MCF 10A (cell line): ENCODE results near the gene CHN1. TPM values are rescaled to one million over a fixed set of nuclear protein-coding genes. Genes with fewer than 3 reads are reported as not detected.

Source experiments
- BruUV-seq: library from RNA; stranded (reverse); fragments of 400-500 nt; replicated peaks from 2 replicates; lab custom pipeline; 2021; lab: Mats Ljungman, UMichigan
- CTCF ChIA-PET: fragments of 300-600 bp; sonication (Branson Sonifier 250); formaldehyde crosslinking; extraction: SDS; loops from one replicate; lab custom pipeline; 2021; ENCODE audit warnings: antibody characterized with exemption, inconsistent platforms; lab: Yijun Ruan, JAX
- POLR2A ChIA-PET: fragments of 300-600, 350-650 bp; sonication (Branson Sonifier 250); formaldehyde crosslinking; extraction: SDS; loops from one replicate; lab custom pipeline; 2020; ENCODE audit warnings: antibody characterized with exemption, inconsistent platforms; lab: Yijun Ruan, JAX
- DNase-seq: peaks from one replicate; pipeline ENCODE4 v3.0.0-alpha.2; 2018; ENCODE audit not compliant: unreplicated experiment
- H3K27ac Mint-ChIP-seq: one replicate; pipeline ENCODE4 v1.8.0; 2022; ENCODE audit warnings: mild to moderate bottlenecking, low read depth, mixed read lengths; ENCODE audit not compliant: unreplicated experiment
- H3K27me3 Mint-ChIP-seq: one replicate; pipeline ENCODE4 v1.8.0; 2022; ENCODE audit warnings: mixed read lengths; ENCODE audit not compliant: insufficient read depth, unreplicated experiment
- H3K36me3 Mint-ChIP-seq: one replicate; pipeline ENCODE4 v1.8.0; 2022; ENCODE audit warnings: mild to moderate bottlenecking, moderate library complexity, mixed read lengths; ENCODE audit not compliant: insufficient read depth, unreplicated experiment
- H3K4me1 Mint-ChIP-seq: one replicate; pipeline ENCODE4 v1.8.0; 2022; ENCODE audit warnings: mixed read lengths; ENCODE audit not compliant: insufficient read depth, unreplicated experiment
- H3K4me3 Mint-ChIP-seq: one replicate; pipeline ENCODE4 v1.8.0; 2022; ENCODE audit warnings: mild to moderate bottlenecking, moderate library complexity, mixed read lengths; ENCODE audit not compliant: unreplicated experiment
- H3K9me3 Mint-ChIP-seq: one replicate; pipeline ENCODE4 v1.8.0; 2022; ENCODE audit warnings: mixed read lengths; ENCODE audit not compliant: unreplicated experiment
- CTCF ChIP-seq: fragments of 200-600 bp; IDR thresholded peaks from one replicate; pipeline ENCODE4 v1.8.0; 2022; ENCODE audit warnings: antibody characterized with exemption, mild to moderate bottlenecking; ENCODE audit not compliant: unreplicated experiment
- intact Hi-C: fragments of 100-400 bp; cut with micrococcal nuclease; formaldehyde crosslinking; loops from 2 replicates; pipeline ENCODE4 v1.14.1; 2022
- total RNA-seq: library from RNA; stranded (reverse); gene quantifications from 2 replicates; pipeline ENCODE4 v1.2.3, GENCODE V29; 2022

The CHN1 gene
- total RNA-seq, 1 experiment from 2014 or later = 6.0 TPM

GRCh38 chr2:174781996-174782395 is 223.2 kb downstream of the CHN1 start:
- H3K4me3 Mint-ChIP-seq = no peak overlapping the region
- no peaks in the 10 kb centered on the region for H3K36me3 Mint-ChIP-seq
- no peaks in the 10 kb centered on the region for H3K27me3 Mint-ChIP-seq
- BruUV-seq = no TSS peak
- ChIA-PET CTCF (interaction anchor here (0.6 to 0.9 kb wide), 2 partner anchors 33 to 83 kb away, joined by 3 read pairs; no protein-coding TSS in a partner anchor), POLR2A (no interaction called here)
- no peaks in the 10 kb centered on the region for H3K9me3 Mint-ChIP-seq
- DNase-seq = no peak
- intact Hi-C loops = no loop called here
- peaks cover 18% of the 10 kb centered on the region for H3K4me1 Mint-ChIP-seq
- no peak overlapping the region for H3K27ac Mint-ChIP-seq
- no peak for TF ChIP-seq CTCF

DNA sequence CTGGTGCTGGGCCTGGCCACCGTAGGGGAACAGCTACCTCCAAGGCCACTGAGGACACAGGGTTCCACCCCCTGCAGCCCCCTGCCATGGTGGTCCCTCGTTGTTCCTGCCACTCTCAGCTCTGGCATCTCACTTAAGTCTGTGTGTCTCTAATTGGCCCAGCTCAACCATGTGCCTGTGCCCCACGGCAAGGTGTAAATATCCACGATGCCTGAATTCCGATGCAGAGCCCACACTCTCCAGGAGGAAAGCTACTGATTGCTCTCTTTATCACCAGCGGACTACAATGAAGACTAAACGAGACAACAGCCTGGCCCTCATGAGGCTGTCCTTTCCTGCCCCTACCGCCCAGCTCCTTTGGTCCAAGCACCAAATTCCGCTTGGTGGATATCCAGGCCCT is 223.9 kb downstream of the CHN1 start:
- POLR2A ChIA-PET = no interaction called here
- intact Hi-C loops = no loop called here
- Mint-ChIP-seq H3K27ac (no peak overlapping the region), H3K27me3 (no peaks in the 10 kb centered on the region), H3K4me1 (peaks cover 18% of the 10 kb centered on the region), H3K36me3 (no peaks in the 10 kb centered on the region), H3K4me3 (no peak overlapping the region), H3K9me3 (no peaks in the 10 kb centered on the region)
- no peak for TF ChIP-seq CTCF
- CTCF ChIA-PET = interaction anchor here (0.9 kb wide), 1 partner anchor 32 kb away, joined by 3 read pairs; no protein-coding TSS in a partner anchor
- no peak for DNase-seq
- BruUV-seq = no TSS peak

GRCh38 chr2:174780856-174781255 is 224.3 kb downstream of the CHN1 start:
- H3K4me1 Mint-ChIP-seq = peaks cover 18% of the 10 kb centered on the region
- intact Hi-C loops = no loop called here
- POLR2A ChIA-PET = no interaction called here
- no peak for DNase-seq
- H3K9me3 Mint-ChIP-seq = no peaks in the 10 kb centered on the region
- TF ChIP-seq CTCF = no peak
- H3K27me3 Mint-ChIP-seq = no peaks in the 10 kb centered on the region
- CTCF ChIA-PET = interaction anchor here (0.9 kb wide), 1 partner anchor 32 kb away, joined by 3 read pairs; no protein-coding TSS in a partner anchor
- H3K36me3 Mint-ChIP-seq = no peaks in the 10 kb centered on the region
- no peak overlapping the region for H3K27ac Mint-ChIP-seq
- H3K4me3 Mint-ChIP-seq = no peak overlapping the region
- no TSS peak for BruUV-seq

- no TSS peak for BruUV-seq
- CTCF ChIA-PET = interaction anchor here (1.5 kb wide), 1 partner anchor 205 kb away, joined by 8 read pairs; no protein-coding TSS in a partner anchor
- peaks cover 18% of the 10 kb centered on the region for H3K4me1 Mint-ChIP-seq
- intact Hi-C loops = no loop called here
- DNase-seq = no peak
- H3K9me3 Mint-ChIP-seq = no peaks in the 10 kb centered on the region
- no peak overlapping the region for H3K27ac Mint-ChIP-seq
- H3K4me3 Mint-ChIP-seq = no peak overlapping the region
- POLR2A ChIA-PET = no interaction called here
- no peak for TF ChIP-seq CTCF
- no peaks in the 10 kb centered on the region for H3K27me3 Mint-ChIP-seq
- H3K36me3 Mint-ChIP-seq = no peaks in the 10 kb centered on the region
Observed at GRCh38 chr2:174780191-174780840, 224.9 kb downstream of the CHN1 start.
